HepG2 (cell line): ENCODE data around the gene CACNA1I. TPM values are rescaled to one million over a fixed set of nuclear protein-coding genes. Genes with fewer than 3 reads are reported as not detected.

Experiments
- AGO1 ChIP-seq: fragments of 200-400 bp; formaldehyde crosslinking; IDR thresholded peaks from 2 replicates; pipeline ENCODE4 v1.6.1; 2017; ENCODE audit warnings: mild to moderate bottlenecking, low read depth, low read length, moderate library complexity; ENCODE audit not compliant: poor library complexity, severe bottlenecking
- AGO2 ChIP-seq: fragments of 200-400 bp; formaldehyde crosslinking; optimal IDR thresholded peaks from 2 replicates; pipeline ENCODE3; 2017; ENCODE audit warnings: mild to moderate bottlenecking, low read depth, low read length, moderate library complexity
- CHD2 ChIP-seq: IDR thresholded peaks from 2 replicates; pipeline ENCODE4 v1.6.1; 2011; ENCODE audit warnings: low read depth, low read length, improper control_type of control experiment
- ETV5 ChIP-seq: IDR thresholded peaks from 2 replicates; pipeline ENCODE4 v1.6.1; 2018; ENCODE audit warnings: missing biosample characterization, missing genetic modification reagents, inconsistent platforms, borderline replicate concordance
- FOSL2 ChIP-seq: sonication (generic); formaldehyde crosslinking; IDR thresholded peaks from 2 replicates; pipeline ENCODE4 v1.4.0; 2020; ENCODE audit warnings: missing genetic modification reagents
- GABPB1 ChIP-seq: IDR thresholded peaks from 2 replicates; pipeline ENCODE4 v1.6.1; 2016; ENCODE audit warnings: mild to moderate bottlenecking, missing genetic modification reagents, moderate library complexity, missing compliant biosample characterization
- HNRNPL ChIP-seq: fragments of 200-400 bp; formaldehyde crosslinking; IDR thresholded peaks from 2 replicates; pipeline ENCODE4 v1.6.1; 2017; ENCODE audit warnings: mild to moderate bottlenecking, low read depth, low read length
- MTF2 ChIP-seq: sonication (generic); formaldehyde crosslinking; IDR thresholded peaks from 2 replicates; pipeline ENCODE4 v1.5.0; 2020; ENCODE audit warnings: missing genetic modification reagents, borderline replicate concordance
- MXD4 ChIP-seq: IDR thresholded peaks from 2 replicates; pipeline ENCODE4 v1.6.1; 2016; ENCODE audit warnings: mild to moderate bottlenecking, missing biosample characterization, missing genetic modification reagents
- MXI1 ChIP-seq: IDR thresholded peaks from 3 replicates; pipeline ENCODE4 v1.6.1; 2012; ENCODE audit warnings: low read depth, low read length, inconsistent platforms, borderline replicate concordance
- SALL2 ChIP-seq: sonication (generic); formaldehyde crosslinking; IDR thresholded peaks from 2 replicates; pipeline ENCODE4 v1.8.1; 2023; ENCODE audit warnings: mild to moderate bottlenecking, missing genetic modification reagents, inconsistent platforms
- SATB2 ChIP-seq: sonication (generic); formaldehyde crosslinking; IDR thresholded peaks from 2 replicates; pipeline ENCODE4 v1.5.0; 2020; ENCODE audit warnings: missing genetic modification reagents
- TBX2 ChIP-seq: sonication (generic); formaldehyde crosslinking; IDR thresholded peaks from 2 replicates; pipeline ENCODE4 v1.5.0; 2020; ENCODE audit warnings: missing genetic modification reagents, mild to moderate bottlenecking, borderline replicate concordance
- YEATS2 ChIP-seq: sonication (generic); formaldehyde crosslinking; IDR thresholded peaks from 2 replicates; pipeline ENCODE4 v1.4.0; 2020; ENCODE audit warnings: missing genetic modification reagents, borderline replicate concordance
- ZFAT ChIP-seq: sonication (generic); formaldehyde crosslinking; conservative IDR thresholded peaks from 2 replicates; pipeline ENCODE4 v1.8.1; 2023; ENCODE audit warnings: missing genetic modification reagents, inconsistent platforms
- ZFYVE20 ChIP-seq: sonication (generic); formaldehyde crosslinking; IDR thresholded peaks from 2 replicates; pipeline ENCODE4 v1.8.0; 2023; ENCODE audit warnings: low read depth, mild to moderate bottlenecking, moderate library complexity, missing genetic modification reagents, borderline replicate concordance
- ZMYM3 ChIP-seq: sonication (generic); formaldehyde crosslinking; IDR thresholded peaks from 2 replicates; pipeline ENCODE4 v1.5.1; 2020; ENCODE audit warnings: mild to moderate bottlenecking, missing genetic modification reagents
- ZNF598 ChIP-seq: sonication (generic); formaldehyde crosslinking; IDR thresholded peaks from 2 replicates; pipeline ENCODE4 v1.5.1; 2020; ENCODE audit warnings: mild to moderate bottlenecking, missing genetic modification reagents, borderline replicate concordance
- ZNF749 ChIP-seq: sonication (generic); formaldehyde crosslinking; IDR thresholded peaks from 2 replicates; pipeline ENCODE4 v1.8.0; 2022; ENCODE audit warnings: mild to moderate bottlenecking, missing genetic modification reagents, moderate library complexity, borderline replicate concordance
- ZNF761 ChIP-seq: sonication (generic); formaldehyde crosslinking; conservative IDR thresholded peaks from 2 replicates; pipeline ENCODE4 v1.4.0; 2020; ENCODE audit warnings: mild to moderate bottlenecking, missing genetic modification reagents
- ZNF792 ChIP-seq: IDR thresholded peaks from 2 replicates; pipeline ENCODE4 v1.6.1; 2016
- ZZZ3 ChIP-seq: sonication (generic); formaldehyde crosslinking; IDR thresholded peaks from 2 replicates; pipeline ENCODE4 v1.4.0; 2020; ENCODE audit warnings: missing genetic modification reagents, mild to moderate bottlenecking, borderline replicate concordance
- polyA plus RNA-seq, 8 experiments: library from polyadenylated mRNA; depleted of rRNA in 3 of 8; stranded (reverse) in 7 of 8; unstranded in 1 of 8; fragments of >200 nt; fragmentation: Illumina TruSeq in 4 of 8; extraction: Trizol in 4 of 8; gene quantifications; 2 replicates each; pipeline versions ENCODE4 v1.2.1 to v1.2.3, GENCODE V29; 2011 to 2016; ENCODE audit warnings: low read depth in 4 of 8, missing spikeins in 1 of 8, mixed read lengths in 1 of 8; ENCODE audit not compliant: insufficient read depth in 1 of 8
- total RNA-seq, 5 experiments: library from RNA; depleted of rRNA; stranded (reverse); fragments of >200 nt; fragmentation: Illumina TruSeq; extraction: Trizol; gene quantifications; 2 replicates each; pipeline ENCODE4 v1.2.3, GENCODE V29; 2016; ENCODE audit warnings: low read depth in 1 of 5
- TF ChIP-seq, protein P1 (sequence below): sonication (generic); formaldehyde crosslinking; IDR thresholded peaks from 2 replicates; pipeline ENCODE4 v1.5.1; 2020; ENCODE audit warnings: missing genetic modification reagents, mild to moderate bottlenecking, borderline replicate concordance
- TF ChIP-seq, protein P2 (sequence below): sonication (generic); formaldehyde crosslinking; IDR thresholded peaks from 2 replicates; pipeline ENCODE4 v1.5.1; 2020; ENCODE audit warnings: missing genetic modification reagents, mild to moderate bottlenecking, borderline replicate concordance
- TF ChIP-seq, protein P3 (sequence below): IDR thresholded peaks from 2 replicates; pipeline ENCODE4 v1.6.1; 2016; ENCODE audit warnings: low read depth, borderline replicate concordance

The CACNA1I gene
- total and polyA plus RNA-seq, 2 of the 13 experiments (the other 11 are each of a cell fraction or from before 2014, with no cell fraction given): not detected

DNA sequence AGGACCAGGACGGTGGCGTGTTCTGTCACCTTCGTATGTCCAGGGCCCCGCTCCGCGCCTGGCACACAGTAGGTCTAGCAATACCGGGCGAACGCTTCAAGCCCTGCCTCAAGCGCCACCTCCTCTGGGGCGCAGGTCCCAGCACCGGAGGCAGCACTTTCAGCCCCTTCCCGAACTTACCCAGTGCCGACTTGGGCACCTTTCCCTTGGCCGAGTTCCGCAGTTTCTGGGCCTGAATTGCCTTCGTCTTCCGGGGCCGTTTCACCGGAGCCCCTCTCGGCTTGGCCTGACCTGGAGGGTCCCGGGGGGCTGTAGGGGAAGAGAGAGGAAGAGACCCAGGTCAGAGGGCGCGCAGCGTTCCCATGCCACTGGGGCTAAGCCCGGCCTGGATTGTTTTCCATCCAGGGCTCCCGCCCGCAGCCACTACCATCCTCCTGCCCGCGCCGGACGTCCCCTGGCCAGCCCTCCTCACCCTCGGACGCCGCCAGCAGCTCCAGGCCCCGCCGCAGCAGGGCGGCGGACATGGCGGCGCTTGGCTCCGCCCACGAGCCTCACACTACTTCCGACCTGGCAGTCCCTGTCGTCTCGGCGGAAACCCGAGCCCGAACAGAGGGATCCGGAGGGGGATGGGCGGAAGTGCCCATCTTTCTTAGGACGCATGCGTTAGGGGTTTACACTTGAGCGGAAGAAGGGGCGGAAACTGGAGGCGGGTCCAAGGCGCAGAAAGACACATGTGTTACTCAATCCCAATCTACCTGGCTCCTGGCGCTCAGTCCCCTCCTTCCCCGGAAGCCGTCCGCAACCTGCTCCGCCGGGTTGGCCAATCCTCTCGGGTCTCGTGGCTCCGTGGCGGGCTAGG lies 38.1 kb upstream of the CACNA1I start, which contains the start of gene RPS19BP1 (continued):
- TF ChIP-seq MTF2 (CRISPR knock-in tag) (0 out of 2 replicates have a peak, but pooled peaks have one; percentile 47), ZMYM3 (CRISPR knock-in tag) (no peak), TBX2 (CRISPR knock-in tag) (peak; percentile 86), ZNF749 (peak; percentile 50; the same call in 1 of the 2 replicates), ZFYVE20 (no peak), ETV5 (peak; percentile 94), YEATS2 (peak; percentile 80; the same call in 1 of the 2 replicates), ZFAT (no peak), ZNF761 (CRISPR knock-in tag) (0 out of 2 replicates have a peak, but pooled peaks have one; percentile 48), GABPB1 (CRISPR knock-in tag) (peak; percentile 96), SATB2 (CRISPR knock-in tag) (0 out of 2 replicates have a peak, but pooled peaks have one; percentile 63), MXD4 (CRISPR knock-in tag) (peak; percentile 78; the same call in 1 of the 2 replicates), AGO2 (peak; percentile 74), MXI1 (peak; percentile 93; the same call in 1 of the 3 replicates), HNRNPL (0 out of 2 replicates have a peak, but pooled peaks have one; percentile 30), ZZZ3 (CRISPR knock-in tag) (0 out of 2 replicates have a peak, but pooled peaks have one; percentile 16), AGO1 (peak; percentile 67), FOSL2 (CRISPR knock-in tag) (peak; percentile 23; the same call in 1 of the 2 replicates), ZNF792 (CRISPR knock-in tag) (peak; percentile 42), SALL2 (CRISPR knock-in tag) (peak; percentile 78; the same call in 1 of the 2 replicates), ZNF598 (CRISPR knock-in tag) (peak; percentile 72; the same call in 1 of the 2 replicates), CHD2 (peak; percentile 62; the same call in 1 of the 2 replicates)
- TF ChIP-seq, protein P1, sequence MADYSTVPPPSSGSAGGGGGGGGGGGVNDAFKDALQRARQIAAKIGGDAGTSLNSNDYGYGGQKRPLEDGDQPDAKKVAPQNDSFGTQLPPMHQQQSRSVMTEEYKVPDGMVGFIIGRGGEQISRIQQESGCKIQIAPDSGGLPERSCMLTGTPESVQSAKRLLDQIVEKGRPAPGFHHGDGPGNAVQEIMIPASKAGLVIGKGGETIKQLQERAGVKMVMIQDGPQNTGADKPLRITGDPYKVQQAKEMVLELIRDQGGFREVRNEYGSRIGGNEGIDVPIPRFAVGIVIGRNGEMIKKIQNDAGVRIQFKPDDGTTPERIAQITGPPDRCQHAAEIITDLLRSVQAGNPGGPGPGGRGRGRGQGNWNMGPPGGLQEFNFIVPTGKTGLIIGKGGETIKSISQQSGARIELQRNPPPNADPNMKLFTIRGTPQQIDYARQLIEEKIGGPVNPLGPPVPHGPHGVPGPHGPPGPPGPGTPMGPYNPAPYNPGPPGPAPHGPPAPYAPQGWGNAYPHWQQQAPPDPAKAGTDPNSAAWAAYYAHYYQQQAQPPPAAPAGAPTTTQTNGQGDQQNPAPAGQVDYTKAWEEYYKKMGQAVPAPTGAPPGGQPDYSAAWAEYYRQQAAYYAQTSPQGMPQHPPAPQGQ (CRISPR knock-in tag): 0 out of 2 replicates have a peak, but pooled peaks have one; percentile 31
- TF ChIP-seq, protein P2, sequence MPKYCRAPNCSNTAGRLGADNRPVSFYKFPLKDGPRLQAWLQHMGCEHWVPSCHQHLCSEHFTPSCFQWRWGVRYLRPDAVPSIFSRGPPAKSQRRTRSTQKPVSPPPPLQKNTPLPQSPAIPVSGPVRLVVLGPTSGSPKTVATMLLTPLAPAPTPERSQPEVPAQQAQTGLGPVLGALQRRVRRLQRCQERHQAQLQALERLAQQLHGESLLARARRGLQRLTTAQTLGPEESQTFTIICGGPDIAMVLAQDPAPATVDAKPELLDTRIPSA (CRISPR knock-in tag): no peak; the same call in 1 of the 2 replicates
- TF ChIP-seq, protein P3, sequence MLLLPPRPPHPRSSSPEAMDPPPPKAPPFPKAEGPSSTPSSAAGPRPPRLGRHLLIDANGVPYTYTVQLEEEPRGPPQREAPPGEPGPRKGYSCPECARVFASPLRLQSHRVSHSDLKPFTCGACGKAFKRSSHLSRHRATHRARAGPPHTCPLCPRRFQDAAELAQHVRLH (CRISPR knock-in tag): peak; percentile 75; the same call in 1 of the 2 replicates
